Heart left ventricle (tissue), 16 donors: ENCODE results near the gene CCN5. TPM values are rescaled to one million over a fixed set of nuclear protein-coding genes. Genes with fewer than 3 reads are reported as not detected.
A peak's percentile ranks its signal among the peaks of the same experiment; 100 is the strongest.

Experiments used
- ATAC-seq, 4 donors: fragments of 200-7000 bp; cut with Tn5 transposase; one replicate each; pipeline ENCODE4 v1.9.1; 2020 to 2022; ENCODE audit warnings: moderate library complexity in 4 of 4, mild to moderate bottlenecking in 3 of 4, moderate number of reproducible peaks in 1 of 4
- DNase-seq, 5 donors: peaks; one replicate each; pipeline ENCODE4 v3.0.0-alpha.2; 2020
- H3K27ac ChIP-seq, 12 donors: fragments of 200-600 bp; sonication (generic) in 4 of 12; one replicate each; pipeline versions ENCODE4 v1.5.0 to v1.8.0; 2016 to 2022; ENCODE audit warnings: mild to moderate bottlenecking in 2 of 12
- H3K27me3 ChIP-seq, 9 donors: fragments of 200-600 bp; sonication (generic) in 2 of 9; one replicate each; pipeline versions ENCODE4 v1.5.1 to v1.8.0; 2016 to 2022; ENCODE audit warnings: mild to moderate bottlenecking in 3 of 9
- H3K36me3 ChIP-seq, 9 donors: fragments of 200-600 bp; sonication (generic) in 2 of 9; one replicate each; pipeline versions ENCODE4 v1.5.0 to v1.8.0; 2018 to 2022; ENCODE audit warnings: mild to moderate bottlenecking in 2 of 9
- H3K4me1 ChIP-seq, 12 donors: fragments of 200-600 bp; sonication (generic) in 4 of 12; one replicate each; pipeline versions ENCODE4 v1.5.0 to v1.8.0; 2016 to 2022; ENCODE audit warnings: mild to moderate bottlenecking in 3 of 12
- H3K4me3 ChIP-seq, 12 donors: fragments of 200-600 bp; sonication (generic) in 4 of 12; one replicate each; pipeline versions ENCODE4 v1.5.0 to v1.8.0; 2017 to 2022; ENCODE audit warnings: mild to moderate bottlenecking in 9 of 12, moderate library complexity in 4 of 12
- H3K9me3 ChIP-seq, 12 donors: fragments of 200-600 bp; sonication (generic) in 4 of 12; one replicate each; pipeline versions ENCODE4 v1.5.0 to v1.8.0; 2016 to 2022; ENCODE audit warnings: mild to moderate bottlenecking in 1 of 12
- CTCF ChIP-seq, 12 donors: fragments of 200-600 bp; sonication (generic) in 4 of 12; IDR thresholded peaks; one replicate each; pipeline versions ENCODE4 v1.5.0 to v1.8.0; 2018 to 2022; ENCODE audit warnings: antibody characterized with exemption in 12 of 12, mild to moderate bottlenecking in 5 of 12
- POLR2A ChIP-seq, 2 donors: fragments of 450-650 bp; IDR thresholded peaks; one replicate each; pipeline ENCODE4 v1.6.1; 2017; ENCODE audit warnings: antibody characterized with exemption in 2 of 2, mild to moderate bottlenecking in 2 of 2, moderate library complexity in 2 of 2
- WGBS, 4 donors: extraction: QIAGEN DNeasy Blood & Tissue Kit in 2 of 4; methylation state at CpG; one replicate each; pipeline versions ENCODE4 v1.1.5 to v1.1.7; 2013 to 2018; 5-methylcytosine and 5-hydroxymethylcytosine counted together
- intact Hi-C, 10 donors: fragments of 100-400 bp; cut with DNase I; formaldehyde crosslinking; loops; one replicate each; pipeline versions ENCODE4 v1.11.1 to v1.14.2; 2022
- polyA plus RNA-seq, 2 donors: library from polyadenylated mRNA; stranded (reverse); fragments of 200-250 nt; gene quantifications; one replicate each; pipeline ENCODE4 v1.2.3, GENCODE V29; 2013
- total RNA-seq, 9 donors: library from RNA; depleted of rRNA in 2 of 9; stranded (reverse); fragments of >200 nt in 2 of 9; fragmentation: NEBNext Ultra II Directional in 3 of 9; extraction: Animal tissue kit (Norgen Biotek cat#: 25700) in 3 of 9; gene quantifications; one replicate each; pipeline versions ENCODE4 v1.1.0 to v1.2.4, GENCODE V29; 2016 to 2023
- donor health status: ischemic (EF 13 %, LVEDD 7.1; RV severe dilation, severe dysfunction).
- donor health status: healthy with polysubstance abuse.
- donor health status: DM: no; HTN: yes; CAD: no.
- donor health status: DM: no; HTN: no; CAD: no.
- donor health status: ischemic (EF 25% LVEDD 6.9; RV normal size, moderate dysfunction).
- donor health status: ischemic (EF 25% LVEDD 5.7; RV mildly dilated, moderate dysfunction).
- donor health status: healthy.
- donor health status: DM: yes; HTN: yes; CAD: no.
- donor health status: ischemic (EF 35%, LVEDD 5.7; RV mildly dilated, moderate dysfunction).
- donor health status: nonischemic (EF 11% LVEDD 7.7; RV severe dilation, severe dysfunction).
- donor health status: DM: yes; HTN: yes; CAD: no.
- donor health status: PGD.
- donor health status: ischemic (EF 29% LVEDD 5.4; RV normal size, mild dysfunction).
- donor health status: nonischemic (EF 23%, LVEDD 6.1; RV moderate dilation, normal function).

Gene CCN5
- total and polyA plus RNA-seq, 11 donors = 7.3 to 92.3 (median 28.7) TPM

- 70 to 78% (median 73%) methylated on average over 6 of the region's 6 CpGs for WGBS, 4 donors
- Histone ChIP-seq H3K4me1 (peaks cover 0 to 12% (median 0%) of the 10 kb centered on the region in 12 donors), H3K36me3 (no peaks in the 10 kb centered on the region), H3K4me3 (no peak overlapping the region), H3K9me3 (no peaks in the 10 kb centered on the region), H3K27ac (no peak overlapping the region), H3K27me3 (no peaks in the 10 kb centered on the region)
- peak in 3 of 4 donors; percentile 12 to 39 (median 23) for ATAC-seq
- TF ChIP-seq POLR2A (IDR thresholded peaks at IDR 0.05) (no peak), CTCF (IDR thresholded peaks at IDR 0.05) (no peak)
- no peak for DNase-seq
- intact Hi-C loops = loop anchor here in 8 of 10 donors (2.0 to 10.0 kb wide), 8 partner anchors 48 to 300 kb away; no protein-coding TSS in a partner anchor
Observed at GRCh38 chr20:44684047-44684967, 30.9 kb upstream of the CCN5 start.

DNA sequence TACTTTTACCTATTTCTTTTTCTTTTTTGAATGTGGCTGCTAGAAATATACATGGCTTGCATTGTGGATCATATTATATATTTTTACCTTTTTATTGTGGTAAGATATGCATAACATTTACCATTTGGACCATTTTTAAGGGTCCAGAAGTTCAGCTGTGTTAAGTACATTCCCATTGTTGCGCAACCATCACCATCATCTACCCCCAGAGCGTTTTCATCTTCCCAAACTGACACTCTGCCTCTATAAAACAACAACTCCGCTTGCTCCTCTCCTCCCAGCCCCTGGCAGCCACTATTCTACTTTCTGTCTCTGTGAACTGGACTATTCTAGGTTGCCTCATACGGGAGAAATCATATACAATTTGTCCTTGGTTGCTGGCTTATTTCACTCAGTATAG, 28.2 kb upstream of the CCN5 start:
- DNase-seq (no peak), ATAC-seq (no peak)
- peaks cover 0 to 2% (median 0%) of the 10 kb centered on the region in 12 donors for H3K9me3 ChIP-seq
- H3K4me3 ChIP-seq = no peak overlapping the region
- H3K36me3 ChIP-seq = no peaks in the 10 kb centered on the region
- intact Hi-C loops = loop anchor here in 8 of 10 donors (2.0 to 10.0 kb wide), 7 partner anchors 72 to 302 kb away; no protein-coding TSS in a partner anchor
- no peaks in the 10 kb centered on the region for H3K27me3 ChIP-seq
- H3K4me1 ChIP-seq = peaks cover 0 to 31% (median 13%) of the 10 kb centered on the region in 12 donors
- 90 to 92% (median 91%) methylated on average over 4 of the region's 4 CpGs for WGBS, 4 donors
- no peak for TF ChIP-seq CTCF (IDR thresholded peaks at IDR 0.05)
- TF ChIP-seq POLR2A (IDR thresholded peaks at IDR 0.05) = no peak
- no peak overlapping the region for H3K27ac ChIP-seq

DNA sequence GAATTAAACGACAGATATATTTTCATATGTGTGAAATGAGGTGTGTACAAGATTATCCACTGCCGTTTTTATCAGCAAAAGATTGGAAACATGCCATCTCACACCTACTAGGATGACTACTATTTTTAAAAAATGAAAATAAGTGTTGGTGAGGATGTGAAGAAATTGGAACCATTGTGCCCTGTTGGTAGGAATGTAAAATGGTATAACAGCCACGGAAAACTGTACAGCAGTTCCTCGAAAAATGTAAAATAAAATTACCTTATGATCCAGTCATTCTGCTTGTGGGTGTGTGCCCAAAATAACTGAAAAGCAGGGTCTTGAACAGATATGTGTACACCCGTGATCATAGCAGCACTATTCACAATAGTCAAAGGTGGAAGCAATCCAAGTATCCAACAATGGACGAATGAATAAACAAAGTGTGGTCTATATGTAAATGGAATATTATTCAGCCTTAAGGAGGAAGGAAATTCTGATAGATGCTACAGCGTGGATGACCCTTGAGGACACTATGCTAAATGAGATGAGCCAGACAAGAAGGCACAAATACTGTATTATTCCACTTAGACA, 27.0 kb upstream of the CCN5 start:
- peaks cover 0 to 43% (median 25%) of the 10 kb centered on the region in 12 donors for H3K4me1 ChIP-seq

More for the DNA sequence above, 27.0 kb upstream of the CCN5 start:
- ATAC-seq (no peak), DNase-seq (no peak)
- TF ChIP-seq CTCF (IDR thresholded peaks at IDR 0.05) (no peak), POLR2A (IDR thresholded peaks at IDR 0.05) (no peak)
- H3K36me3 ChIP-seq = no peaks in the 10 kb centered on the region
- intact Hi-C loops = loop anchor here in 7 of 10 donors (5.0 to 10.0 kb wide), 5 partner anchors 73 to 303 kb away; no protein-coding TSS in a partner anchor
- WGBS, 4 donors = 28 to 45% (median 38%) methylated on average over 7 of the region's 7 CpGs
- H3K27me3 ChIP-seq = no peaks in the 10 kb centered on the region
- H3K27ac ChIP-seq = peak overlapping the region in 1 of 12 donors; percentile 17
- no peak overlapping the region for H3K4me3 ChIP-seq
- H3K9me3 ChIP-seq = peaks cover 0 to 6% (median 0%) of the 10 kb centered on the region in 12 donors
